H1 (cell line): ENCODE results near the gene AMMECR1L.

Experiments used
- EZH2 ChIP-seq: fragments of 200-600 bp; sonication (generic); IDR thresholded peaks from 2 replicates; pipeline ENCODE4 v1.7.1; 2012; ENCODE audit warnings: low read depth, mild to moderate bottlenecking, moderate library complexity, low read length, inconsistent platforms; ENCODE audit not compliant: severe bottlenecking
- NRF1 ChIP-seq: IDR thresholded peaks from 2 replicates; pipeline ENCODE4 v1.6.1; 2011; ENCODE audit warnings: mild to moderate bottlenecking, low read depth, low read length, improper control_type of control experiment
- POLR2A ChIP-seq, 2 experiments: IDR thresholded peaks; 1 replicate in 1 of 2; 2 replicates in 1 of 2; pipeline ENCODE4 v1.6.1; 2011; ENCODE audit warnings: low read depth in 2 of 2, low read length in 2 of 2, mild to moderate bottlenecking in 2 of 2; ENCODE audit errors: control extremely low read depth in 1 of 2
- TEAD4 ChIP-seq: IDR thresholded peaks from 2 replicates; pipeline ENCODE4 v1.6.1; 2012; ENCODE audit warnings: low read depth, low read length, inconsistent platforms, mixed read lengths
- YY1 ChIP-seq: IDR thresholded peaks from 2 replicates; pipeline ENCODE4 v1.6.1; 2011; ENCODE audit warnings: low read depth, mild to moderate bottlenecking, low read length
- TF ChIP-seq, protein P1 (sequence below): IDR thresholded peaks from 2 replicates; pipeline ENCODE4 v1.6.1; 2012; ENCODE audit warnings: low read length, inconsistent platforms
- TF ChIP-seq, protein P2 (sequence below), 3 experiments: IDR thresholded peaks; 1 replicate in 2 of 3; 2 replicates in 1 of 3; pipeline versions ENCODE4 v1.5.1 to v1.6.1; 2011; ENCODE audit warnings: low read length in 3 of 3, mild to moderate bottlenecking in 3 of 3, inconsistent platforms in 2 of 3, low read depth in 1 of 3, moderate library complexity in 1 of 3; ENCODE audit not compliant: insufficient read depth in 1 of 3; ENCODE audit errors: control extremely low read depth in 1 of 3

DNA sequence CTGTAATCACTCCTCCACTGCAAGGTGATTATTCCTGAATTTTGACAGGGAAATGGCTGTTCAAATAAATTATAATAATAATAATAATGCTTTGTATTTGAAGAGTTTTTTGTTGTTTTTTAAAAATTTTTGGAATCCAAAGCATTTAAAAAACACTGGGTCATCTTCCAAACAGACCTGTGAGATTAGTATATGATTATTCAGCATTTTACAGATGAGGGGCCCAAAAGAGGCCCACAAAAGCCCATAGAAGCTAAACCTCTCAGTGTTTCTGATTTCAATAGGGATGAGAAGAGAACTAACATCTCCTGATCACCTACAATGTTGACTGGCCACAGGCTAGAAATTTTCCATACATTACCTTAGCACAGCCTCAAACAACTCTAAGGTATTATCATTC, 19.8 kb downstream of the AMMECR1L start:
- no peak for TF ChIP-seq POLR2A (IDR thresholded peaks at IDR 0.05; ENCODE audit: control extremely low read depth in 1 of 2, low read depth in 2 of 2, low read length in 2 of 2)
- no peak for TF ChIP-seq EZH2
- TF ChIP-seq, protein P1, sequence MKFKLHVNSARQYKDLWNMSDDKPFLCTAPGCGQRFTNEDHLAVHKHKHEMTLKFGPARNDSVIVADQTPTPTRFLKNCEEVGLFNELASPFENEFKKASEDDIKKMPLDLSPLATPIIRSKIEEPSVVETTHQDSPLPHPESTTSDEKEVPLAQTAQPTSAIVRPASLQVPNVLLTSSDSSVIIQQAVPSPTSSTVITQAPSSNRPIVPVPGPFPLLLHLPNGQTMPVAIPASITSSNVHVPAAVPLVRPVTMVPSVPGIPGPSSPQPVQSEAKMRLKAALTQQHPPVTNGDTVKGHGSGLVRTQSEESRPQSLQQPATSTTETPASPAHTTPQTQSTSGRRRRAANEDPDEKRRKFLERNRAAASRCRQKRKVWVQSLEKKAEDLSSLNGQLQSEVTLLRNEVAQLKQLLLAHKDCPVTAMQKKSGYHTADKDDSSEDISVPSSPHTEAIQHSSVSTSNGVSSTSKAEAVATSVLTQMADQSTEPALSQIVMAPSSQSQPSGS: no peak
- TF ChIP-seq, protein P2, sequence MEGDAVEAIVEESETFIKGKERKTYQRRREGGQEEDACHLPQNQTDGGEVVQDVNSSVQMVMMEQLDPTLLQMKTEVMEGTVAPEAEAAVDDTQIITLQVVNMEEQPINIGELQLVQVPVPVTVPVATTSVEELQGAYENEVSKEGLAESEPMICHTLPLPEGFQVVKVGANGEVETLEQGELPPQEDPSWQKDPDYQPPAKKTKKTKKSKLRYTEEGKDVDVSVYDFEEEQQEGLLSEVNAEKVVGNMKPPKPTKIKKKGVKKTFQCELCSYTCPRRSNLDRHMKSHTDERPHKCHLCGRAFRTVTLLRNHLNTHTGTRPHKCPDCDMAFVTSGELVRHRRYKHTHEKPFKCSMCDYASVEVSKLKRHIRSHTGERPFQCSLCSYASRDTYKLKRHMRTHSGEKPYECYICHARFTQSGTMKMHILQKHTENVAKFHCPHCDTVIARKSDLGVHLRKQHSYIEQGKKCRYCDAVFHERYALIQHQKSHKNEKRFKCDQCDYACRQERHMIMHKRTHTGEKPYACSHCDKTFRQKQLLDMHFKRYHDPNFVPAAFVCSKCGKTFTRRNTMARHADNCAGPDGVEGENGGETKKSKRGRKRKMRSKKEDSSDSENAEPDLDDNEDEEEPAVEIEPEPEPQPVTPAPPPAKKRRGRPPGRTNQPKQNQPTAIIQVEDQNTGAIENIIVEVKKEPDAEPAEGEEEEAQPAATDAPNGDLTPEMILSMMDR (IDR thresholded peaks at IDR 0.05; ENCODE audit: control extremely low read depth in 1 of 3, insufficient read depth in 1 of 3, low read depth in 1 of 3, low read length in 3 of 3): no peak
- no peak for TF ChIP-seq YY1
- TF ChIP-seq TEAD4: no peak
- no peak for TF ChIP-seq NRF1
